ENCODE data around the gene UNC119.

Gene UNC119

DNA sequence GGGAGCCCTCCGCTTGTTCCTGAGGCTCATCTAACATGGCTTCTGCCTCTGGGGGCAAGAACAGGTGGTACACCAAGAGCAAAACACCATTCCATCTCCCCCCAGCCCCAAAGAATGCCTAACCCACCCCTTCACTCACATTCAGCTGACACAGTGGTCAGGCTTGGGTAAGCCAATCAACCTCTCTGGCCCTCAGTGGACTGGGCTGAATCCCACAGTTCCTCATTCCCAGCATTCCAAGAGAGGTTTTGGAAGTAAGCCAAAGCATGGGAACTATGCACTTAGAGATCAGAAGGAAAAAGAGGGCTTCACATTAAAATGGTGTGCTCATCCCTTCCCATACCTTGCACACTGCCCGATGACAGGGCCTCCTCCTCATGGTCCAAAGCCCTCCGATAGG lies 11.1 kb upstream of the UNC119 start:
- no peak overlapping the region for H3K4me3 ChIP-seq (ENCODE audit: control insufficient read depth, low read depth, low read length)

DNA sequence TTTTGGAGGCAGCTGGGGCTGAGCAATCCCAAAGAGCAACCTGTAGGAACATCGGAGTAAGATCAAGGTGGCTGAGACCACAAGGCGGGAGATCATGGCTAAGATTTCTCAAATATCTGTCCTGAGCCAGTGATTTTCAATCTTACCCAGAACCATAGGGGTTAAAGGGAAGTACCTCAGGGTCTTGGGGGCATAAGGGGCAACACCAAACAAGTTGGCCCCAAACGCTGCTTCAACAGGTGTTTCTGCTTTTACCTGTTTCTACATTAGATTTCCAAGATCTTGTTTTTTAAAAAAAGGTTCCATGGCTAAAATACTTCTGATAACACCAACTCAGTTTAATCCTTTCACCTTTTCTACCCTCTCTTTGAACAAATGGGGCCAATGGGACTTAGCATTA lies 2.6 kb upstream of the UNC119 start:
- TF ChIP-seq, protein P1, sequence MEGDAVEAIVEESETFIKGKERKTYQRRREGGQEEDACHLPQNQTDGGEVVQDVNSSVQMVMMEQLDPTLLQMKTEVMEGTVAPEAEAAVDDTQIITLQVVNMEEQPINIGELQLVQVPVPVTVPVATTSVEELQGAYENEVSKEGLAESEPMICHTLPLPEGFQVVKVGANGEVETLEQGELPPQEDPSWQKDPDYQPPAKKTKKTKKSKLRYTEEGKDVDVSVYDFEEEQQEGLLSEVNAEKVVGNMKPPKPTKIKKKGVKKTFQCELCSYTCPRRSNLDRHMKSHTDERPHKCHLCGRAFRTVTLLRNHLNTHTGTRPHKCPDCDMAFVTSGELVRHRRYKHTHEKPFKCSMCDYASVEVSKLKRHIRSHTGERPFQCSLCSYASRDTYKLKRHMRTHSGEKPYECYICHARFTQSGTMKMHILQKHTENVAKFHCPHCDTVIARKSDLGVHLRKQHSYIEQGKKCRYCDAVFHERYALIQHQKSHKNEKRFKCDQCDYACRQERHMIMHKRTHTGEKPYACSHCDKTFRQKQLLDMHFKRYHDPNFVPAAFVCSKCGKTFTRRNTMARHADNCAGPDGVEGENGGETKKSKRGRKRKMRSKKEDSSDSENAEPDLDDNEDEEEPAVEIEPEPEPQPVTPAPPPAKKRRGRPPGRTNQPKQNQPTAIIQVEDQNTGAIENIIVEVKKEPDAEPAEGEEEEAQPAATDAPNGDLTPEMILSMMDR (conservative IDR thresholded peaks at IDR 0.05; ENCODE audit: control insufficient read depth, insufficient read depth, low read depth, low read length), result no peak
- no peak for DNase-seq (ENCODE audit: low read depth)
- no peak overlapping the region for H3K4me3 ChIP-seq (ENCODE audit: control insufficient read depth, low read depth, low read length)

More for the DNA sequence above, 11.1 kb upstream of the UNC119 start:
- TF ChIP-seq, protein P1 (conservative IDR thresholded peaks at IDR 0.05; ENCODE audit: control insufficient read depth, insufficient read depth, low read depth, low read length), result no peak
- DNase-seq (ENCODE audit: low read depth), result peak; percentile 17

DNA sequence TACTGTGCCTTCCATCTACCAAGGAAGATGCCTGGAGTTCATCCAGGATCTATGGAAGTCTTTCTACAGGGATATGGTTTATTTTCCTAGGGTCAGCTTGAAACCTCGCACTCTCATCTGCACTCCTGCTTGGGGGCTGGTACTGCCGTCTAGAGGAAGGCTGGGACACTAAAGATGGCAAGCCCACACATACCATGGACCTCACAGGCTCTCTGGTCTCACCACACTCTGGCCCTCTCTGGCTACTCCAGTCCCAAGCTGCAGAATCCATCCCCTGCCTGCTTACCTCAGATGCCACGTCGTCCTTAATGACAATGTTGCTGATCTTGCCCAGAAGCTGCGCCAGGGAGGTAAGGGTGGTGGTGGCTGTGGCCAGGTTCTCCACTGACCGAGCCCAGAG lies 2.1 kb upstream of the UNC119 start:
- TF ChIP-seq, protein P1 (conservative IDR thresholded peaks at IDR 0.05; ENCODE audit: control insufficient read depth, insufficient read depth, low read depth, low read length), result no peak

DNA sequence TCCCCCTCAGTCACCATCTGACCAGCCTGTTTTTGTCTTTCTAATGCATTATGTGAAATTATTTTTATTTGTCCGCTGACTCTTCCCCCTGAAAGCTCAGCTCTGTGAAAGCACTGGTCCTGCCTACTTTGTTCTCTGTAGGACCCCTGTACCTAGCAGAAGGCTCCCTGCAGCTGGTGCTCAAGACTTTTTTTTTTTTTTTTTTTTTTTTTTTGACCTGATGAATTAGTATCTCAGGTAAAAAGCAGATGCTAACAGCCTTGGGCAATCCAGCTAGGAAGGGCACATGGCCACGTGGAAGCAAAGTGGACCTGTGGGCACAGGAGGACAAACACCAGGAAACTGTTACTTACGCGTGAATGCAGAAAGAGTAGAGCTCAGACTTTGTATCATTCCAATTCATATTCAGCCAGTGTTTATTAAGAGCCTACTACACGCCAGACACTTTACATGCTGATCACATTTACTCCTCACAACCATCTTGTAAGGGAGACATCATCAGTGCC lies 629 bp upstream of the UNC119 start:
- TF ChIP-seq, protein P1 (conservative IDR thresholded peaks at IDR 0.05; ENCODE audit: control insufficient read depth, insufficient read depth, low read depth, low read length), result no peak
- DNase-seq (ENCODE audit: low read depth), result no peak
- no peak overlapping the region for H3K4me3 ChIP-seq (ENCODE audit: control insufficient read depth, low read depth, low read length)

More for the DNA sequence above, 2.1 kb upstream of the UNC119 start:
- no peak for DNase-seq (ENCODE audit: low read depth)
- no peak overlapping the region for H3K4me3 ChIP-seq (ENCODE audit: control insufficient read depth, low read depth, low read length)

DNA sequence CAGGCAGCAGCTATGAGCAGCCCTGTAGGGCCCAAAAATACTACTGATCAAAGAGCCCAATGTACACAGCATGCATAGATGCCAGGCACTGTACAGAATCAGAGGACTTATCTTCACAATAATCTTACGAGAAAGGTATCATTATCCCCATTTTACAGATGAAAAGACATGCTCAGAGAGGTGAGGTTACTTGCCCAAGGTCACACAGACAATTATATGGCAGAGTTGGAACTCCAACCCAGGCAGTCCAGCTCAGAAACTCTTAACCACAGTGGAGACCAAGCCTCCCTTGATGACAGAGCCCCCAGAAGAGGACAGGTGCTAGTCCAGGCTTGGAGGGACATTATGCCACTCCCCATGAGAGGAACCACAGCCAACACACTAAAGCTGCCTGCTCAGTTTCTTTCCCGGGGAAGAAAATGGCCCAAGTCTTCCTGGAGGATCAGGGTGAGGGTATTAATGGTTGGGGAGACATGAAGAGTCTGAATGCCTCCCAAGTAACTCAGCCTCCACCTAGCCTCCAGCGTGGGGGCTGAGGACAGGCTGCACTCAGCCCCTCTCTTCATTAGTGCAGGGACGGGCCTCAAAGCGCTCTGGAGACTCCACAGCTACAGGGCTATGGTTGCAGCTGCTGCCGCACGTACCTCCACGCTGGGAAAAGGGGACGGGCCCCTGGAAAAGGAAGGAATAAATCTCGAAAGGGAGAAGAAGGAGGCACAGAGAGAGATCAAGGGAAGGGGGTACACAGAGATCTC lies 826 bp downstream of the UNC119 start:
- no peak for DNase-seq (ENCODE audit: low read depth)
- H3K4me3 ChIP-seq (ENCODE audit: control insufficient read depth, low read depth, low read length), result peak overlapping the region; percentile 57
- TF ChIP-seq, protein P1 (conservative IDR thresholded peaks at IDR 0.05; ENCODE audit: control insufficient read depth, insufficient read depth, low read depth, low read length), result no peak

DNA sequence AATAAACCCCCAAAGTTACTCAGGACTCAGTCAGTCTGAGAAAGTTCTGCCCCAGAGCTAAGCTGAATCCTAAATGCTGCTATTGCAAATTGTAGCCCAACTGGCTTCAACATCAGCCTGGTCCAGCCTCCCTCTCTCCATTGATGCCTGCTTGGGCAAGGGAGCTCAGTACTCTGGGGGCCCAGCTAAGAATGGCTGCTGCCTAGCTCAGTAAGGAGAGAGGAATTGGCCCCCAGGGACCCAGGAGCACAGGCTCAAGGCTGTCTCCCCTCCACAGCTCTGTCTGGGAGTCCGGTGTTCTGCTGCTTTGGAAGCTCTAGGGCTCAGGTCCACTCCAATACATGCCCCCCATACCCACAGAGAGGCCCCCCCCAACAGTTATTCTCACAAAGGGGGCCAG lies 1.6 kb downstream of the UNC119 start:
- TF ChIP-seq, protein P1 (conservative IDR thresholded peaks at IDR 0.05; ENCODE audit: control insufficient read depth, insufficient read depth, low read depth, low read length), result no peak

More for the DNA sequence above, 1.6 kb downstream of the UNC119 start:
- no peak for DNase-seq (ENCODE audit: low read depth)
- H3K4me3 ChIP-seq (ENCODE audit: control insufficient read depth, low read depth, low read length), result no peak overlapping the region
